ENCODE data around the gene LRRC27.

LRRC27 gene

GRCh38 chr10:132360766-132361447, 28.9 kb downstream of the LRRC27 start:
- DNase-seq, result no peak

GRCh38 chr10:132361581-132362101, 29.6 kb downstream of the LRRC27 start:
- no peak for DNase-seq

- DNase-seq, result no peak
Observed at GRCh38 chr10:132362151-132362611, 30.2 kb downstream of the LRRC27 start.

DNA sequence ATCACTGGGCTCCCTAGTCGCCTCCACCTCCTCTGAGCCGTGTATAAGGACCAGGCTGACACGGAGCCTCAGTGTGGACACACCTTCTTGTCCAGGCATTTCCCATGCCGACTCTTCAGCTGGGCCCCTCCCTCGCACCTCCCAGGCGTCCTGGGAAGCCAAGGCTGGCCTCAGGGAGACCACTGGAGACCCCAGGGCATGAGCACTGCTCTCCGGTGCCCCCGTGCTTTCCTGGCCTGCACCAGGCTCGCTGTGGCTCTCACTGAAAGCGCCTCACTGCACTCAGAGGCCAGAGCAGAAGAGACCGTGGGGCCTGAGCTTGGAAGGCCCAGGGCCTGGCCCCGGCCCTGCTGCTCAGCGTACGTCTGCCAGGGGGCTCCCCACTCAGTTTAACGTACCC, 31.4 kb downstream of the LRRC27 start:
- DNase-seq, result no peak

GRCh38 chr10:132363921-132364593, 32.1 kb downstream of the LRRC27 start:
- no peak for DNase-seq

- no peak for DNase-seq
Observed at GRCh38 chr10:132364594-132364970, 32.6 kb downstream of the LRRC27 start.

GRCh38 chr10:132365102-132365501, 33.1 kb downstream of the LRRC27 start:
- no peak for DNase-seq

GRCh38 chr10:132366006-132366405, 34.0 kb downstream of the LRRC27 start:
- DNase-seq, result no peak

GRCh38 chr10:132366499-132366898, 34.5 kb downstream of the LRRC27 start:
- no peak for DNase-seq

GRCh38 chr10:132368391-132368790, 36.4 kb downstream of the LRRC27 start:
- no peak for DNase-seq

GRCh38 chr10:132368881-132369635, 37.1 kb downstream of the LRRC27 start:
- no peak for DNase-seq

GRCh38 chr10:132369636-132370185, 37.7 kb downstream of the LRRC27 start:
- no peak for DNase-seq

GRCh38 chr10:132370426-132371340, 38.7 kb downstream of the LRRC27 start:
- DNase-seq, result no peak

DNA sequence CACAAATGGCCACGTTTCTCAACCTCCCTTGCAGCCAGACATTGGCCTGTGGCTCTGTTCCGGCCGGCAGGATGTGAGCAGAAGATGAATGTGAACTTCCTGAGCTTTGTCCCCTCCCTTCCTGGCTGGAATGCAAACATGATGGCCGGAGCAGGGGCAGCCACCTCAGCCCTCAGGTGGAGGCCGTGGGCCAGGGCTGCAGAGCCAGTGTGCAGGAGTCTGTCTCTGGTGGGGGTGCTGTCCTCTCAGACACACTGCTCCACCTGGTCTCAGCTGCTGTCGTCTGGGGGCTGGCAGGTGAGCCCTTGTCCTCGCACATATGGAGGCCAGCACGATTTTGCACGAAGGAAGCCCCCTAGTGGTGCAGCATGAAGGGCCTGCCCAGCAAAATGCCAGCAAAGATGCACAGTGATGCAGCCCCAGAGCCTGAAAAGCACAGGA, 39.7 kb downstream of the LRRC27 start:
- no peak for DNase-seq

DNA sequence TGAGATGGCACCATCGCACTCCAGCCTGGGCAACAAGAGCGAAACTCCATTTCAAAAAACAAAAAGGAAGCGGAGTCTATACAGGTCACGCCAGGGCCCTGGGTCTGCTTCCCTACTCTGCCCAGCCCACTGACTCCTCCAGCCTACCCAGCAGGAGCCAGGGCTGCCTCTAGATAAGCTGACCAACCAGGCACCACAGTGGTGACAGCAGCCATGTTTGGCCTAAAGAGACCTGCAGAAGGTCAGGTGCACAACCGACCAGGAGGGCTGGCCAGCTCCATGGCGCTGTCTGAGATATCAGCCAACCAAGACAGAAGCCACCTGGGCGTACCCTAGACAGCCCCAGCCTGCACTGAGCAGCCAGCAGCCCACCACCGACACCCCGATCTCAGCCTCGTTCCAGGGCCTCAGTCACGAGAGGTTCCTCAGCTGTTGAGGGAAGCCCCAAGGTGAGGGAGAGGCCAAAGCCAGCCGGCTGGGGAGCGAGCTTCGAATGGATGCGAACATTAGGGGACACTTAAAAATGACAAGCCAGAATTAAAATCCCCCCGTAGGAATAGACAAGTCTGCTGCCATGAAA, 40.6 kb downstream of the LRRC27 start:
- no peak for DNase-seq

- no peak for DNase-seq
Observed at GRCh38 chr10:132373241-132373955, 41.4 kb downstream of the LRRC27 start.

- no peak for DNase-seq
Observed at GRCh38 chr10:132374176-132374575, 42.2 kb downstream of the LRRC27 start.

- DNase-seq, result no peak
Observed at GRCh38 chr10:132374612-132375011, 42.6 kb downstream of the LRRC27 start.

DNA sequence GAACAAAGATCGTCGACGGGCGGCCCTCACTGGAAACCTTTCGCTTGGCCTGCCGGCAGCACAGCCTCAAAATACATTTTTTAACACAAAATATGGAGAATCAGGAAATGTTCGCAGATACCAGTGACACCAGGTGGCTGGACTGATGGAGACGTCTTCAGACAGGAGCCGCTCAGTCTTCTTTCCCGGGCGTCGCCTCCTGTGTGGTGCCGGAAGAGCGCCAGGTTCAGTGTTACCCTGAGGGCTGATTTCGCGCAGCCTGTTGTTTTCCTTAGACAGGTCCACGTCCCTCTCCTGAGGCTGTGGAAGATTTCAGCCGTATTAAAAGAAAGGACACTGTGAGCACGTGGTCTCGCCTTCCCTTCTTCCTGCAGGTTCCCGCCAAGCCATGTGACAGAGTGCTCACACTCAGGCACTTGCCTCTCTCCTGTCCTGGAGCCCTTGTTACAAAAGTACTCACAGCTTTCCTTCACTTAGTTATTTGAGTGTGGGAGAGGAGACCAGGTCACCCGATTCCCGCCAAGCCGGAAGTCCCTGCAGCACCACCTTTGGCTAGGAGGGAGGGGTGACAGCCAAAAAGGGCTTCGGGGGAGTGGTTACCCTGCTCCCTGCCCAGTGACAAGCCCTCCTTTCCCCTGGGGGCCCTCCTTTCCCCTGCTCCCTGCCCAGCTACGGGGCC, 43.3 kb downstream of the LRRC27 start:
- no peak for DNase-seq

GRCh38 chr10:132375795-132376297, 43.9 kb downstream of the LRRC27 start:
- no peak for DNase-seq

All from NCI-H1417 (cell line).